IMR-90 (cell line): ENCODE results near the gene NKAIN1. TPM values are rescaled to one million over a fixed set of nuclear protein-coding genes. Genes with fewer than 3 reads are reported as not detected.

Source experiments
- ATAC-seq: fragments of 200-7000 bp; cut with Tn5 transposase; 2 replicates; pipeline ENCODE4 v1.9.1; 2020; ENCODE audit warnings: low read depth, mild to moderate bottlenecking, moderate library complexity
- BruUV-seq: library from RNA; stranded (reverse); fragments of 400-500 nt; replicated peaks from 2 replicates; lab custom pipeline; 2021; lab: Mats Ljungman, UMichigan
- CTCF ChIA-PET: fragments of 300-600 bp; formaldehyde crosslinking; extraction: SDS; loops from one replicate; lab custom pipeline; 2021; ENCODE audit warnings: antibody characterized with exemption; lab: Yijun Ruan, JAX
- POLR2A ChIA-PET: fragments of 300-600 bp; sonication (Branson Sonifier 250); formaldehyde crosslinking; loops from one replicate; lab custom pipeline; 2022; ENCODE audit warnings: antibody characterized with exemption; ENCODE audit not compliant: unreplicated experiment; lab: Charles Lee
- DNase-seq: peaks from one replicate; pipeline ENCODE4 v3.0.0; 2013
- H2AFZ ChIP-seq: replicated peaks from 2 replicates; pipeline ENCODE3; 2013; ENCODE audit warnings: low read length, mild to moderate bottlenecking; ENCODE audit not compliant: poor library complexity
- H2AK5ac ChIP-seq: 2 replicates; pipeline ENCODE4 v1.6.1; 2013; ENCODE audit warnings: low read depth, low read length, inconsistent platforms
- H2AK9ac ChIP-seq: replicated peaks from 2 replicates; pipeline ENCODE3; 2013; ENCODE audit warnings: mild to moderate bottlenecking, low read depth, low read length, moderate library complexity; ENCODE audit not compliant: poor library complexity
- H2BK120ac ChIP-seq: 2 replicates; pipeline ENCODE4 v1.6.1; 2013; ENCODE audit warnings: low read depth, low read length, inconsistent platforms
- H2BK15ac ChIP-seq: 3 replicates; pipeline ENCODE4 v1.6.1; 2013; ENCODE audit warnings: low read depth, low read length, inconsistent platforms
- H2BK20ac ChIP-seq: 2 replicates; pipeline ENCODE4 v1.6.1; 2013; ENCODE audit warnings: low read depth, mild to moderate bottlenecking, inconsistent platforms, low read length, moderate library complexity
- H2BK5ac ChIP-seq: 2 replicates; pipeline ENCODE4 v1.6.1; 2013; ENCODE audit warnings: mild to moderate bottlenecking, low read depth, low read length, inconsistent platforms; ENCODE audit not compliant: poor library complexity, severe bottlenecking
- H3K14ac ChIP-seq: replicated peaks from 2 replicates; pipeline ENCODE4 v1.6.1; 2013; ENCODE audit warnings: low read depth, low read length, inconsistent platforms
- H3K18ac ChIP-seq: 2 replicates; pipeline ENCODE4 v1.6.1; 2013; ENCODE audit warnings: low read depth, low read length, control low read depth
- H3K23ac ChIP-seq: 2 replicates; pipeline ENCODE4 v1.6.1; 2013; ENCODE audit warnings: low read depth, low read length, inconsistent platforms
- H3K27ac ChIP-seq: 2 replicates; pipeline ENCODE4 v1.5.1; 2013; ENCODE audit warnings: mild to moderate bottlenecking, control low read depth, low read length; ENCODE audit not compliant: insufficient read depth
- H3K27me3 ChIP-seq: 2 replicates; pipeline ENCODE4 v1.6.1; 2013; ENCODE audit warnings: low read length; ENCODE audit not compliant: control insufficient read depth, insufficient read depth
- H3K36me3 ChIP-seq: 2 replicates; pipeline ENCODE4 v1.6.1; 2013; ENCODE audit warnings: low read length, mixed read lengths; ENCODE audit not compliant: control insufficient read depth, insufficient read depth
- H3K4ac ChIP-seq: 2 replicates; pipeline ENCODE4 v1.6.1; 2013; ENCODE audit warnings: low read depth, low read length, inconsistent platforms
- H3K4me1 ChIP-seq: 2 replicates; pipeline ENCODE4 v1.6.1; 2013; ENCODE audit warnings: low read length, mixed read lengths; ENCODE audit not compliant: control insufficient read depth, insufficient read depth
- H3K4me2 ChIP-seq: 2 replicates; pipeline ENCODE4 v1.6.1; 2013; ENCODE audit warnings: low read depth, mild to moderate bottlenecking, control low read depth, low read length, moderate library complexity
- H3K4me3 ChIP-seq: 2 replicates; pipeline ENCODE4 v1.5.1; 2013; ENCODE audit warnings: low read depth, mild to moderate bottlenecking, control low read depth, low read length, moderate library complexity; ENCODE audit not compliant: insufficient read depth
- H3K56ac ChIP-seq: 2 replicates; pipeline ENCODE4 v1.6.1; 2013; ENCODE audit warnings: low read length, inconsistent platforms; ENCODE audit not compliant: insufficient read depth; ENCODE audit errors: extremely low read depth
- H3K79me1 ChIP-seq, 2 experiments: 2 replicates each; pipeline ENCODE4 v1.6.1; 2013; ENCODE audit warnings: low read length in 2 of 2, inconsistent platforms in 1 of 2, low read depth in 1 of 2
- H3K9ac ChIP-seq: 2 replicates; pipeline ENCODE4 v1.6.1; 2013; ENCODE audit warnings: low read depth, low read length, control low read depth
- H3K9me1 ChIP-seq: 2 replicates; pipeline ENCODE4 v1.6.1; 2013; ENCODE audit warnings: low read length, inconsistent platforms; ENCODE audit not compliant: insufficient read depth
- H3K9me3 ChIP-seq: 2 replicates; pipeline ENCODE4 v1.6.1; 2013; ENCODE audit warnings: low read length; ENCODE audit not compliant: control insufficient read depth, insufficient read depth
- H4K20me1 ChIP-seq: 2 replicates; pipeline ENCODE4 v1.6.1; 2013; ENCODE audit warnings: low read length, inconsistent platforms; ENCODE audit not compliant: insufficient read depth
- H4K5ac ChIP-seq: 2 replicates; pipeline ENCODE4 v1.6.1; 2013; ENCODE audit warnings: mild to moderate bottlenecking, low read depth, low read length, control low read depth
- H4K8ac ChIP-seq, 2 experiments: 2 replicates each; pipeline ENCODE4 v1.6.1; 2013; ENCODE audit warnings: low read depth in 2 of 2, low read length in 2 of 2, control low read depth in 1 of 2, inconsistent platforms in 1 of 2
- H4K91ac ChIP-seq: 2 replicates; pipeline ENCODE4 v1.6.1; 2013; ENCODE audit warnings: low read depth, low read length, inconsistent platforms; ENCODE audit not compliant: insufficient read depth
- ELK1 ChIP-seq: fragments of 150-350 bp; IDR thresholded peaks from 2 replicates; pipeline ENCODE4 v1.6.1; 2016; ENCODE audit warnings: low read depth, mild to moderate bottlenecking, low read length, moderate library complexity, borderline replicate concordance
- WGBS, 2 experiments: methylation state at CpG; one replicate each; pipeline versions ENCODE4 v1.1.5 to v1.1.7; 2013; ENCODE audit warnings: missing lambda C conversion rate in 2 of 2; ENCODE audit not compliant: insufficient read length in 1 of 2; ENCODE audit errors: extremely low coverage in 2 of 2; 5-methylcytosine and 5-hydroxymethylcytosine counted together
- dilution Hi-C: fragments of 300-500 bp; cut with HindIII; formaldehyde crosslinking; loops from one replicate; pipeline ENCODE4 v1.14.3; 2018; ENCODE audit warnings: low sequenced_read_pairs; ENCODE audit not compliant: unreplicated experiment
- in situ Hi-C: fragments of 300-500 bp; cut with MboI; formaldehyde crosslinking; loops from 3 replicates; pipeline ENCODE4 v1.14.3; 2019; ENCODE audit warnings: low sequenced_read_pairs, inconsistent platforms, mixed read lengths
- intact Hi-C: fragments of 100-400 bp; cut with micrococcal nuclease; formaldehyde crosslinking; loops from 2 replicates; pipeline ENCODE4 v1.10.0; 2022
- polyA plus RNA-seq, 3 experiments: library from polyadenylated mRNA; depleted of rRNA; stranded (reverse); fragments of >200 nt; gene quantifications; 2 replicates each; pipeline ENCODE4 v1.2.3, GENCODE V29; 2012; ENCODE audit warnings: low replicate concordance in 1 of 3
- total RNA-seq: library from RNA; depleted of rRNA; stranded (reverse); fragments of >200 nt; gene quantifications from 2 replicates; pipeline ENCODE4 v1.2.3, GENCODE V29; 2012

NKAIN1 gene
- total and polyA plus RNA-seq, 2 of the 4 experiments (the other 2 are of a cell fraction) = under 0.01 to 0.09 TPM

GRCh38 chr1:31272369-31272768 is 32.7 kb upstream of the NKAIN1 start:
- H2BK20ac ChIP-seq = no peak overlapping the region
- H3K9ac ChIP-seq = no peak overlapping the region
- WGBS, 2 experiments = no CpG with 5 or more reads among the region's 3 CpGs
- no peak overlapping the region for H3K14ac ChIP-seq
- no peak overlapping the region for H2BK15ac ChIP-seq
- H3K4me2 ChIP-seq = no peak overlapping the region
- peaks cover 13 to 15% of the 10 kb centered on the region in 2 experiments for H3K79me1 ChIP-seq
- H3K27ac ChIP-seq = no peak overlapping the region
- H3K18ac ChIP-seq = no peak overlapping the region
- dilution Hi-C loops = no loop called here
- H3K23ac ChIP-seq = no peak overlapping the region
- H3K9me1 ChIP-seq = 0 out of 2 replicates have a peak, but pooled peaks cover 2% of the 10 kb centered on the region
- H4K91ac ChIP-seq = no peak overlapping the region
- H3K56ac ChIP-seq = no peak overlapping the region
- no peaks in the 10 kb centered on the region for H3K4me1 ChIP-seq
- ATAC-seq (no peak), DNase-seq (no peak)
- intact Hi-C loops = no loop called here
- no peaks in the 10 kb centered on the region for H4K20me1 ChIP-seq
- H2AFZ ChIP-seq = no peak overlapping the region
- H2AK9ac ChIP-seq = no peak overlapping the region
- CTCF ChIA-PET = no interaction called here
- no peaks in the 10 kb centered on the region for H3K9me3 ChIP-seq
- H2BK120ac ChIP-seq = no peak overlapping the region
- H3K4ac ChIP-seq = no peak overlapping the region
- H4K8ac ChIP-seq = no peak overlapping the region
- TF ChIP-seq ELK1 = no peak
- peaks cover 27% of the 10 kb centered on the region for H3K36me3 ChIP-seq
- no peak overlapping the region for H2BK5ac ChIP-seq
- H2AK5ac ChIP-seq = no peak overlapping the region
- no TSS peak for BruUV-seq
- POLR2A ChIA-PET = no interaction called here
- no peaks in the 10 kb centered on the region for H3K27me3 ChIP-seq
- in situ Hi-C loops = no loop called here
- no peak overlapping the region for H4K5ac ChIP-seq
- no peak overlapping the region for H3K4me3 ChIP-seq
